SK-N-SH (cell line): Measurements from ENCODE around the gene CUBN. TPM values are rescaled to one million over a fixed set of nuclear protein-coding genes. Genes with fewer than 3 reads are reported as not detected.

Source experiments
- CTCF ChIA-PET: fragments of 300-600, 350-600 bp; formaldehyde crosslinking; extraction: SDS; loops from one replicate; lab custom pipeline; 2021; lab: Yijun Ruan, JAX
- POLR2A ChIA-PET: fragments of 350-600 bp; sonication (Branson Sonifier 250); formaldehyde crosslinking; extraction: SDS; loops from one replicate; lab custom pipeline; 2020; ENCODE audit warnings: antibody characterized with exemption, inconsistent platforms; lab: Yijun Ruan, JAX
- DNase-seq: peaks from one replicate; pipeline ENCODE4 v3.0.0; 2012
- H2AFZ ChIP-seq: fragments of 200-600 bp; sonication (generic); 2 replicates; pipeline ENCODE4 v1.8.1; 2016; ENCODE audit warnings: antibody characterized with exemption, mild to moderate bottlenecking, low read depth
- H3F3A ChIP-seq: fragments of 200-600 bp; sonication (generic); replicated peaks from 2 replicates; pipeline ENCODE3; 2016; ENCODE audit warnings: antibody characterized with exemption, mild to moderate bottlenecking; ENCODE audit not compliant: insufficient read depth
- H3K27ac ChIP-seq, 2 experiments: fragments of 200-500 bp in 1 of 2; fragments of 200-600 bp in 1 of 2; sonication (Bioruptor generic) in 1 of 2; sonication (generic), shearing (Covaris generic) in 1 of 2; 2 replicates each; pipeline versions ENCODE4 v1.5.1 to v1.6.1; 2014 to 2016; ENCODE audit warnings: low read depth in 2 of 2, inconsistent platforms in 1 of 2, low read length in 1 of 2, mild to moderate bottlenecking in 1 of 2, mixed read lengths in 1 of 2
- H3K27me3 ChIP-seq: fragments of 200-600 bp; sonication (generic), shearing (Covaris generic); 2 replicates; pipeline ENCODE4 v1.6.1; 2016; ENCODE audit warnings: mixed run types; ENCODE audit not compliant: insufficient read depth
- H3K36me3 ChIP-seq, 2 experiments: fragments of 200-500 bp in 1 of 2; fragments of 200-600 bp in 1 of 2; sonication (Bioruptor generic) in 1 of 2; sonication (generic) in 1 of 2; replicated peaks in 1 of 2; 2 replicates each; pipeline versions ENCODE3 to v1.5.1; 2014 to 2016; ENCODE audit warnings: low read length in 1 of 2, mild to moderate bottlenecking in 1 of 2; ENCODE audit not compliant: insufficient read depth in 2 of 2, control insufficient read depth in 1 of 2
- H3K4me1 ChIP-seq, 2 experiments: fragments of 200-500 bp in 1 of 2; fragments of 200-600 bp in 1 of 2; sonication (Bioruptor generic) in 1 of 2; sonication (generic), shearing (Covaris generic) in 1 of 2; 2 replicates each; pipeline versions ENCODE4 v1.5.1 to v1.6.1; 2014 to 2016; ENCODE audit warnings: low read depth in 1 of 2, low read length in 1 of 2, mixed run types in 1 of 2; ENCODE audit not compliant: insufficient read depth in 2 of 2, control insufficient read depth in 1 of 2
- H3K4me2 ChIP-seq: fragments of 200-600 bp; sonication (generic), shearing (Covaris generic); 2 replicates; pipeline ENCODE4 v1.6.1; 2017; ENCODE audit warnings: mixed run types
- H3K4me3 ChIP-seq, 2 experiments: fragments of 200-500 bp in 1 of 2; fragments of 200-600 bp in 1 of 2; sonication (Bioruptor generic) in 1 of 2; sonication (generic), shearing (Covaris generic) in 1 of 2; 2 replicates each; pipeline versions ENCODE4 v1.5.1 to v1.8.1; 2014 to 2016; ENCODE audit warnings: low read depth in 2 of 2, inconsistent platforms in 1 of 2, low read length in 1 of 2, mild to moderate bottlenecking in 1 of 2, mixed read lengths in 1 of 2, moderate library complexity in 1 of 2
- H3K79me2 ChIP-seq: fragments of 200-600 bp; sonication (generic); 2 replicates; pipeline ENCODE4 v1.8.1; 2017; ENCODE audit warnings: mild to moderate bottlenecking; ENCODE audit not compliant: insufficient read depth
- H3K9ac ChIP-seq: fragments of 200-600 bp; sonication (generic); 2 replicates; pipeline ENCODE4 v1.6.1; 2017; ENCODE audit warnings: mixed run types
- H3K9me2 ChIP-seq: fragments of 200-600 bp; sonication (generic); 2 replicates; pipeline ENCODE4 v1.6.1; 2017; ENCODE audit warnings: mixed run types
- H3K9me3 ChIP-seq: fragments of 200-600 bp; sonication (generic); 2 replicates; pipeline ENCODE4 v1.6.1; 2017; ENCODE audit warnings: mixed run types, mild to moderate bottlenecking, moderate library complexity
- H4K20me1 ChIP-seq: fragments of 200-600 bp; sonication (generic); 2 replicates; pipeline ENCODE4 v1.6.1; 2017; ENCODE audit warnings: mild to moderate bottlenecking, mixed run types; ENCODE audit not compliant: insufficient read depth
- FOXJ3 ChIP-seq: sonication (generic); formaldehyde crosslinking; IDR thresholded peaks from 2 replicates; pipeline ENCODE4 v1.5.1; 2020; ENCODE audit warnings: mild to moderate bottlenecking, missing genetic modification reagents
- JUND ChIP-seq: IDR thresholded peaks from 2 replicates; pipeline ENCODE4 v1.4.0; 2012
- MEF2A ChIP-seq: IDR thresholded peaks from 2 replicates; pipeline ENCODE4 v1.4.0; 2012; ENCODE audit warnings: low read depth, borderline replicate concordance
- NRF1 ChIP-seq: IDR thresholded peaks from 2 replicates; pipeline ENCODE4 v1.6.1; 2012; ENCODE audit warnings: low read depth, mild to moderate bottlenecking, low read length
- POLR2AphosphoS5 ChIP-seq: IDR thresholded peaks from 2 replicates; pipeline ENCODE4 v1.6.1; 2012; ENCODE audit warnings: low read depth, low read length
- RXRA ChIP-seq: IDR thresholded peaks from 2 replicates; pipeline ENCODE4 v1.4.0; 2012; ENCODE audit warnings: low read depth, mild to moderate bottlenecking, borderline replicate concordance
- TAF1 ChIP-seq: IDR thresholded peaks from 2 replicates; pipeline ENCODE4 v1.6.1; 2012; ENCODE audit warnings: low read depth, mild to moderate bottlenecking, low read length, moderate library complexity, borderline replicate concordance
- WGBS: methylation state at CpG from one replicate; pipeline ENCODE4 v1.1.6; 2017; ENCODE audit warnings: low lambda C conversion rate; 5-methylcytosine and 5-hydroxymethylcytosine counted together
- polyA plus RNA-seq, 3 experiments: library from polyadenylated mRNA; depleted of rRNA; stranded (reverse); fragments of >200 nt; gene quantifications; 2 replicates each; pipeline ENCODE4 v1.2.3, GENCODE V29; 2012
- TF ChIP-seq, protein P1 (sequence below): IDR thresholded peaks from 2 replicates; pipeline ENCODE4 v1.4.0; 2012; ENCODE audit warnings: low read depth, borderline replicate concordance
- TF ChIP-seq, protein P2 (sequence below): fragments of 200-600 bp; sonication (generic); IDR thresholded peaks from 2 replicates; pipeline ENCODE4 v1.6.1; 2017; ENCODE audit warnings: antibody characterized with exemption, mild to moderate bottlenecking, moderate library complexity
- TF ChIP-seq, protein P3 (sequence below): IDR thresholded peaks from 2 replicates; pipeline ENCODE4; 2012
- TF ChIP-seq, protein P4 (sequence below): IDR thresholded peaks from 2 replicates; pipeline ENCODE4 v1.6.1; 2012; ENCODE audit warnings: mild to moderate bottlenecking, low read depth, low read length, moderate library complexity

The CUBN gene
- polyA plus RNA-seq, 1 of the 3 experiments (the other 2 are of a cell fraction), result 2.4 TPM

DNA sequence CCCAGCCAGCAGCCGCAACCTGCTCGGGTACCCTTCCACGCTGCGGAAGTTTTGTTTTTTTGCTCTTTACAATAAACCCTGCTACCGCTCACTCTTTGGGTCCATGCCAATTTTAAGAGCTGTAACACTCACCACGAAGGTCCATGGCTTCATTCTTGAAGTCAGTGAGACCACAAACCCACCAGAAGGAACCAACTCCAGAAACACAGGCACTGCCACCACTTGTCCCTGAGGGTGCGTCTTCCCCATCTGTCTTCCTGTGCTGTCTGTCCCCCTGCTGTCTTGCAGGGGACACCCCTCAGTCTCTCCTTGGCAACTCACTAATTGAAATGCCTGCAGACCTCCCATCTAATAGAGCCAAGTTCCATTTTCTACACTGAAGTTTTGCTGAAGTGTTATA is 263.8 kb downstream of the CUBN start:
- Histone ChIP-seq H3F3A (peaks cover 28% of the 10 kb centered on the region), H3K4me1 (peaks cover 29 to 30% of the 10 kb centered on the region in 2 experiments; a peak in 3 of 4 replicates), H3K9ac (no peak overlapping the region; the same call in 1 of the 2 replicates), H3K27ac (peak overlapping the region; percentile 96 to 97), H3K4me3 (no peak overlapping the region), H2AFZ (0 out of 2 replicates have a peak overlapping the region, but pooled peaks have one; percentile 31), H3K9me3 (no peaks in the 10 kb centered on the region), H3K9me2 (no peaks in the 10 kb centered on the region), H3K27me3 (no peaks in the 10 kb centered on the region), H3K36me3 (no peaks in the 10 kb centered on the region), H3K79me2 (no peaks in the 10 kb centered on the region), H4K20me1 (no peaks in the 10 kb centered on the region), H3K4me2 (peak overlapping the region; percentile 64; the same call in 1 of the 2 replicates)
- 91% methylated on average over 7 of the region's 7 CpGs for WGBS
- no peak for DNase-seq
- ChIA-PET CTCF (interaction anchor here (1.0 to 2.6 kb wide), 2 partner anchors 9 to 20 kb away, joined by 3 to 16 read pairs; no protein-coding TSS in a partner anchor), POLR2A (no interaction called here)
- no peak for TF ChIP-seq NRF1
- no peak for TF ChIP-seq JUND
- TF ChIP-seq MEF2A, result no peak
- no peak for TF ChIP-seq POLR2AphosphoS5
- TF ChIP-seq, protein P1, sequence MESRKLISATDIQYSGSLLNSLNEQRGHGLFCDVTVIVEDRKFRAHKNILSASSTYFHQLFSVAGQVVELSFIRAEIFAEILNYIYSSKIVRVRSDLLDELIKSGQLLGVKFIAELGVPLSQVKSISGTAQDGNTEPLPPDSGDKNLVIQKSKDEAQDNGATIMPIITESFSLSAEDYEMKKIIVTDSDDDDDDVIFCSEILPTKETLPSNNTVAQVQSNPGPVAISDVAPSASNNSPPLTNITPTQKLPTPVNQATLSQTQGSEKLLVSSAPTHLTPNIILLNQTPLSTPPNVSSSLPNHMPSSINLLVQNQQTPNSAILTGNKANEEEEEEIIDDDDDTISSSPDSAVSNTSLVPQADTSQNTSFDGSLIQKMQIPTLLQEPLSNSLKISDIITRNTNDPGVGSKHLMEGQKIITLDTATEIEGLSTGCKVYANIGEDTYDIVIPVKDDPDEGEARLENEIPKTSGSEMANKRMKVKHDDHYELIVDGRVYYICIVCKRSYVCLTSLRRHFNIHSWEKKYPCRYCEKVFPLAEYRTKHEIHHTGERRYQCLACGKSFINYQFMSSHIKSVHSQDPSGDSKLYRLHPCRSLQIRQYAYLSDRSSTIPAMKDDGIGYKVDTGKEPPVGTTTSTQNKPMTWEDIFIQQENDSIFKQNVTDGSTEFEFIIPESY, result no peak
- no peak for TF ChIP-seq TAF1
- no peak for TF ChIP-seq RXRA
- TF ChIP-seq, protein P2, sequence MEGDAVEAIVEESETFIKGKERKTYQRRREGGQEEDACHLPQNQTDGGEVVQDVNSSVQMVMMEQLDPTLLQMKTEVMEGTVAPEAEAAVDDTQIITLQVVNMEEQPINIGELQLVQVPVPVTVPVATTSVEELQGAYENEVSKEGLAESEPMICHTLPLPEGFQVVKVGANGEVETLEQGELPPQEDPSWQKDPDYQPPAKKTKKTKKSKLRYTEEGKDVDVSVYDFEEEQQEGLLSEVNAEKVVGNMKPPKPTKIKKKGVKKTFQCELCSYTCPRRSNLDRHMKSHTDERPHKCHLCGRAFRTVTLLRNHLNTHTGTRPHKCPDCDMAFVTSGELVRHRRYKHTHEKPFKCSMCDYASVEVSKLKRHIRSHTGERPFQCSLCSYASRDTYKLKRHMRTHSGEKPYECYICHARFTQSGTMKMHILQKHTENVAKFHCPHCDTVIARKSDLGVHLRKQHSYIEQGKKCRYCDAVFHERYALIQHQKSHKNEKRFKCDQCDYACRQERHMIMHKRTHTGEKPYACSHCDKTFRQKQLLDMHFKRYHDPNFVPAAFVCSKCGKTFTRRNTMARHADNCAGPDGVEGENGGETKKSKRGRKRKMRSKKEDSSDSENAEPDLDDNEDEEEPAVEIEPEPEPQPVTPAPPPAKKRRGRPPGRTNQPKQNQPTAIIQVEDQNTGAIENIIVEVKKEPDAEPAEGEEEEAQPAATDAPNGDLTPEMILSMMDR, result no peak
- TF ChIP-seq, protein P3, sequence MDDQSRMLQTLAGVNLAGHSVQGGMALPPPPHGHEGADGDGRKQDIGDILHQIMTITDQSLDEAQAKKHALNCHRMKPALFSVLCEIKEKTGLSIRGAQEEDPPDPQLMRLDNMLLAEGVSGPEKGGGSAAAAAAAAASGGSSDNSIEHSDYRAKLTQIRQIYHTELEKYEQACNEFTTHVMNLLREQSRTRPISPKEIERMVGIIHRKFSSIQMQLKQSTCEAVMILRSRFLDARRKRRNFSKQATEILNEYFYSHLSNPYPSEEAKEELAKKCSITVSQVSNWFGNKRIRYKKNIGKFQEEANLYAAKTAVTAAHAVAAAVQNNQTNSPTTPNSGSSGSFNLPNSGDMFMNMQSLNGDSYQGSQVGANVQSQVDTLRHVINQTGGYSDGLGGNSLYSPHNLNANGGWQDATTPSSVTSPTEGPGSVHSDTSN, result no peak
- no peak for TF ChIP-seq FOXJ3 (CRISPR knock-in tag)
- TF ChIP-seq, protein P4, sequence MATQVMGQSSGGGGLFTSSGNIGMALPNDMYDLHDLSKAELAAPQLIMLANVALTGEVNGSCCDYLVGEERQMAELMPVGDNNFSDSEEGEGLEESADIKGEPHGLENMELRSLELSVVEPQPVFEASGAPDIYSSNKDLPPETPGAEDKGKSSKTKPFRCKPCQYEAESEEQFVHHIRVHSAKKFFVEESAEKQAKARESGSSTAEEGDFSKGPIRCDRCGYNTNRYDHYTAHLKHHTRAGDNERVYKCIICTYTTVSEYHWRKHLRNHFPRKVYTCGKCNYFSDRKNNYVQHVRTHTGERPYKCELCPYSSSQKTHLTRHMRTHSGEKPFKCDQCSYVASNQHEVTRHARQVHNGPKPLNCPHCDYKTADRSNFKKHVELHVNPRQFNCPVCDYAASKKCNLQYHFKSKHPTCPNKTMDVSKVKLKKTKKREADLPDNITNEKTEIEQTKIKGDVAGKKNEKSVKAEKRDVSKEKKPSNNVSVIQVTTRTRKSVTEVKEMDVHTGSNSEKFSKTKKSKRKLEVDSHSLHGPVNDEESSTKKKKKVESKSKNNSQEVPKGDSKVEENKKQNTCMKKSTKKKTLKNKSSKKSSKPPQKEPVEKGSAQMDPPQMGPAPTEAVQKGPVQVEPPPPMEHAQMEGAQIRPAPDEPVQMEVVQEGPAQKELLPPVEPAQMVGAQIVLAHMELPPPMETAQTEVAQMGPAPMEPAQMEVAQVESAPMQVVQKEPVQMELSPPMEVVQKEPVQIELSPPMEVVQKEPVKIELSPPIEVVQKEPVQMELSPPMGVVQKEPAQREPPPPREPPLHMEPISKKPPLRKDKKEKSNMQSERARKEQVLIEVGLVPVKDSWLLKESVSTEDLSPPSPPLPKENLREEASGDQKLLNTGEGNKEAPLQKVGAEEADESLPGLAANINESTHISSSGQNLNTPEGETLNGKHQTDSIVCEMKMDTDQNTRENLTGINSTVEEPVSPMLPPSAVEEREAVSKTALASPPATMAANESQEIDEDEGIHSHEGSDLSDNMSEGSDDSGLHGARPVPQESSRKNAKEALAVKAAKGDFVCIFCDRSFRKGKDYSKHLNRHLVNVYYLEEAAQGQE, result no peak
